Kidney tubule cell (primary cell): ENCODE measurements around the gene FRMD5.
"Not testable (repeated sequence)": the region's sequence is repeated elsewhere in the genome, so short reads cannot be mapped to it uniquely, and the experiment has no call there.

Experiments
- DNase-seq: peaks from one replicate; pipeline ENCODE4 v3.0.0-alpha.2; 2018; ENCODE audit warnings: low spot score

Gene FRMD5

GRCh38 chr15:43889042-43889441, 306.0 kb downstream of the FRMD5 start:
- DNase-seq, result no peak

GRCh38 chr15:43887901-43888300, 307.2 kb downstream of the FRMD5 start:
- no peak for DNase-seq

GRCh38 chr15:43886558-43886957, 308.5 kb downstream of the FRMD5 start:
- DNase-seq, result no peak

GRCh38 chr15:43883571-43883970, 311.5 kb downstream of the FRMD5 start:
- DNase-seq, result no peak

GRCh38 chr15:43881944-43882343, 313.1 kb downstream of the FRMD5 start:
- DNase-seq, result no peak

- no peak for DNase-seq
Measured at GRCh38 chr15:43881245-43881644, 313.8 kb downstream of the FRMD5 start.

GRCh38 chr15:43880406-43881194, 314.5 kb downstream of the FRMD5 start:
- peak; percentile 12 for DNase-seq

- DNase-seq, result no peak
Measured at GRCh38 chr15:43879386-43880355, 315.4 kb downstream of the FRMD5 start.

GRCh38 chr15:43878446-43878845, 316.6 kb downstream of the FRMD5 start:
- no peak for DNase-seq

- DNase-seq, result no peak
Measured at GRCh38 chr15:43877371-43877770, 317.7 kb downstream of the FRMD5 start.

- no peak for DNase-seq
Measured at GRCh38 chr15:43876872-43877271, 318.2 kb downstream of the FRMD5 start.

- DNase-seq, result no peak
Measured at GRCh38 chr15:43873651-43874050, 321.4 kb downstream of the FRMD5 start.

GRCh38 chr15:43872416-43873020, 322.6 kb downstream of the FRMD5 start:
- peak; percentile 67 for DNase-seq

- no peak for DNase-seq
Measured at GRCh38 chr15:43871835-43872234, 323.2 kb downstream of the FRMD5 start.

GRCh38 chr15:43868406-43868805, 326.7 kb downstream of the FRMD5 start:
- no peak for DNase-seq

GRCh38 chr15:43867096-43867495, 328.0 kb downstream of the FRMD5 start:
- DNase-seq, result no peak

- DNase-seq, result not testable (repeated sequence)
Measured at GRCh38 chr15:43866636-43867035, 328.4 kb downstream of the FRMD5 start.

- no peak for DNase-seq
Measured at GRCh38 chr15:43859546-43859945, 335.5 kb downstream of the FRMD5 start.

- no peak for DNase-seq
Measured at GRCh38 chr15:43854801-43855200, 340.3 kb downstream of the FRMD5 start.

- no peak for DNase-seq
Measured at GRCh38 chr15:43852607-43853006, 342.5 kb downstream of the FRMD5 start.

- no peak for DNase-seq
Measured at GRCh38 chr15:43851251-43851650, 343.8 kb downstream of the FRMD5 start.

- no peak for DNase-seq
Measured at GRCh38 chr15:43845421-43845820, 349.6 kb downstream of the FRMD5 start.

GRCh38 chr15:43832485-43832884, 362.6 kb downstream of the FRMD5 start:
- DNase-seq, result not testable (repeated sequence)
